GM12801 (cell line): ENCODE data around the gene WNK2.

Experiments used
- TF ChIP-seq, protein P1 (sequence below): IDR thresholded peaks from one replicate; pipeline ENCODE4 v1.5.1; 2011; ENCODE audit warnings: control low read depth; ENCODE audit not compliant: insufficient read length; ENCODE audit errors: extremely low read depth

Gene WNK2

DNA sequence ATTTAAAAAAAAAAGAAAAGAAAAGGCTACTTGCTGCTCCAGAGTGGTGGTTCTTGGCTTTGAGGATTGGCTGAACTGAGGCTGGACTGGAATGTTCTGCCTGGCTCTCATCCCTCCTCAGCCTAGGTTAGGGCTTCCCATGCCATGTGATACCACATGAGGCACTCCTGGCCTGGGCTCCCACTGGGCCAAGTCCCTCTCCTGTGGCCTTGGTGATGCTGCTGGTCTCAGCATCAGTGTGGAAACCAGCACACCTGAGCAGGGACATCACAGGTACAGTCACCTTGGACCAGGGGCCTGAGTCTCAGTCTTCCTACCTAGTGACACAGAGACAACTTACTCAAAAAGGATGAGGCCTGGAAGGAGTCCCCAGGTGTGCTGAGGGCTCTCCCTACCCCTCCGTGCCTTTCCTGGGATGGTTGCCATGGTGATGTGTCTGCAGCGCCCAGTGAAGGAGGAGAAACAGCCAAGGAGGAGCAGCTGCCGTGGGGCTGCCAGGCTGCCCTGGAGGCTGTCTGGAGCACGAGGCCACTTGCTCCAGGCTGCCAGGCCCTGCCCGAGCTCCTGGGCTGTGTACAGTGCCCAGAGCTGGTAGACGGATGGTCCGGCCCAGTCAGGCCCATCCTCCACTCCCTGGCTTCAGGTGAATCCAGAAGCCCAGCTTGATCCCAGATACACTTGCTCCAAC, 71.0 kb downstream of the WNK2 start:
- TF ChIP-seq, protein P1, sequence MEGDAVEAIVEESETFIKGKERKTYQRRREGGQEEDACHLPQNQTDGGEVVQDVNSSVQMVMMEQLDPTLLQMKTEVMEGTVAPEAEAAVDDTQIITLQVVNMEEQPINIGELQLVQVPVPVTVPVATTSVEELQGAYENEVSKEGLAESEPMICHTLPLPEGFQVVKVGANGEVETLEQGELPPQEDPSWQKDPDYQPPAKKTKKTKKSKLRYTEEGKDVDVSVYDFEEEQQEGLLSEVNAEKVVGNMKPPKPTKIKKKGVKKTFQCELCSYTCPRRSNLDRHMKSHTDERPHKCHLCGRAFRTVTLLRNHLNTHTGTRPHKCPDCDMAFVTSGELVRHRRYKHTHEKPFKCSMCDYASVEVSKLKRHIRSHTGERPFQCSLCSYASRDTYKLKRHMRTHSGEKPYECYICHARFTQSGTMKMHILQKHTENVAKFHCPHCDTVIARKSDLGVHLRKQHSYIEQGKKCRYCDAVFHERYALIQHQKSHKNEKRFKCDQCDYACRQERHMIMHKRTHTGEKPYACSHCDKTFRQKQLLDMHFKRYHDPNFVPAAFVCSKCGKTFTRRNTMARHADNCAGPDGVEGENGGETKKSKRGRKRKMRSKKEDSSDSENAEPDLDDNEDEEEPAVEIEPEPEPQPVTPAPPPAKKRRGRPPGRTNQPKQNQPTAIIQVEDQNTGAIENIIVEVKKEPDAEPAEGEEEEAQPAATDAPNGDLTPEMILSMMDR = no peak

DNA sequence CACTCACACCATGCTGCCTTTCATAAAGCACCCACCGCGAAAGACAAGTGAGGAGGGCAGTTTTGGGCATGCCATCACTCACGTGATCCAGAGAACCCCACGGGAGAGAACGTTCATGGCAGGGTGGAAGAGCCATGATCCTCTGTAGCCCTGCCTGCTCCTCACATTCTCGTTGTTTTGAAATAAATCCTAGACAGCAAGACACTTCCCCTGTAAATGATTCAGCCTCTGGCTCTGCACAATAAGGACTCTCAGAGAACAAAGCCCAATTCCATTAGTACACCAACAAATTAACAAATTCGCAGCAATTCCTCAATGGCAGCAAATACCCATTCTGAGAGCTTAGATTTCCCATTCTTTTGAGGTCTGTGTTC, 71.5 kb downstream of the WNK2 start:
- TF ChIP-seq, protein P1 = no peak

DNA sequence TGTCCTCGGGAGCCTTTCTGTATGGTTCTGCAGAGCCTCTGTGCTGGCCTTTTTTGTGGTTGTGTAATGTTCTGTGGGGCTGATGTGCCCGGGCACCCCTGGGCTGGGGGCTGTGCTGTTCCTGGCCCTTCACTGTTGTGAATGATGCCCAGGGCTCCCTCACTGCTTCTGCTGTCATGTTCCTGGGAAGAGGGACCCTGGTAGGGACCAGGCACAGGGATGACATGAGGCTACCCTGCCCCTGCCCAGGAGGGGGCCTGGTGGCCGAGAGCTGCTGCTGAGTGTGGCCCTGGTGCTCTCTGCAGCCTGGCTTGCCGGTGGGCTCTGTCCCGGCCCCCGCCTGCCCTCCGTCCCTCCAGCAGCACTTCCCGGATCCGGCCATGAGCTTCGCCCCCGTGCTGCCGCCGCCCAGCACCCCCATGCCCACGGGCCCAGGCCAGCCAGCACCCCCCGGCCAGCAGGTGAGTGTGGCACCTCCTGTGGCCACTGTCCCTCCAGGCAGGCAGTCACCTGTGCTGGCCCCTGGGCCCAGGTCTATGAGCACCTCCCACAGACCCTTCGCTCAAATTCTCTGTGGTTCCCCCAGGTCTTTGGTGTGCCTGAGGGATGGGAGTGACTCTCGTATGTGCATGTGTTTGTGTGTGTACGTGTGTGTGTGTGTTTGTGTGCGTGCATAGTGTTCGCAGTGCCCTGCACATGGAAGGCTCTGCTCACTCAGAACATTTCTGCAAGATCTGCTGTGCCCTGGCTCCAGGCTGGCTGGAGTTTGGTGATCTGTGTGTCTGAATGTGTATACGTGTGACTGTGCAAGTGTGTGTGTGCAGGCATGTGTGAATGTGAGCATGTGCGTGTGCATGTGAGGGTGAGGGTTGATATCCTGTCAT, 72.3 kb downstream of the WNK2 start:
- TF ChIP-seq, protein P1 = no peak

DNA sequence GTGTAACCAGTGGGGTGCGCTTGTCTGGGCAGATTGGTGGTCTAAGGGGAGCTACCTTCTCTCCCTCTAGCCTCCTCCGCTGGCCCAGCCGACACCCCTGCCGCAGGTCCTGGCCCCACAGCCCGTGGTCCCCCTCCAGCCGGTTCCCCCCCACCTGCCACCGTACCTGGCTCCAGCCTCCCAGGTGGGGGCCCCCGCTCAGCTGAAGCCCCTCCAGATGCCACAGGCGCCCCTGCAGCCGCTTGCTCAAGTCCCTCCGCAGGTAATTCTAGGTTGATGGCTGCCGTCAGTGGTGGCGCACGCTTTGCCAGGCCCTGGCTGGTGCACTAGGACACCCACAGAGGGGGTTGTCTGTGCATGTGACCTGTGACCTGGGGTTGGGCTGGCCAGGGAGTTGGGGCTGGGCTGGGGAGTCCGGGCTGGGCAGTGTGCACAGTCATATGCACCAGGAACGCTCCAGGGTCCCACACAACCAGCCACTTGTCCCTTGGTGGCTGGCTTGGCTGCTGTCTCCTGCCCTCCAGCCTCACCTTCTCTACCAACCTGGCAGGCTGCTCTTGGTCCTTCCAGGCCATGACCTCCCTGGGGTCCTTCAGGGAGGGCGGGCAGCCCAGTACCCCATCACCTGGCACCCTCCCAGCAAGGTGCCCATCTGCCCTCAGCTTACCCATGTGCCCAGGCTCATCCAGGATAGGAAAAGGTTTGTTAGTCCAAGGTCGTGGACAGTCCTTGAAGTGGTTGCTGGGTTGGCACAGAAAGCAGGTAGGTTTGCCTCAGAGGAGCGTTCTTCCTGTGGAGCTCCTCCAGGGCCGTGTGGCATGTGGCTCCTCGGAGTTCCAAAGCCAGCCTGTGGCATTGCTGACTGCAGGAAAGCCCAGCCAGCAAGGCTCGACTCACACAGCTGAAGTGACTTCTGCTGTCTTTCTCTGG, 73.2 kb downstream of the WNK2 start:
- TF ChIP-seq, protein P1 = no peak

DNA sequence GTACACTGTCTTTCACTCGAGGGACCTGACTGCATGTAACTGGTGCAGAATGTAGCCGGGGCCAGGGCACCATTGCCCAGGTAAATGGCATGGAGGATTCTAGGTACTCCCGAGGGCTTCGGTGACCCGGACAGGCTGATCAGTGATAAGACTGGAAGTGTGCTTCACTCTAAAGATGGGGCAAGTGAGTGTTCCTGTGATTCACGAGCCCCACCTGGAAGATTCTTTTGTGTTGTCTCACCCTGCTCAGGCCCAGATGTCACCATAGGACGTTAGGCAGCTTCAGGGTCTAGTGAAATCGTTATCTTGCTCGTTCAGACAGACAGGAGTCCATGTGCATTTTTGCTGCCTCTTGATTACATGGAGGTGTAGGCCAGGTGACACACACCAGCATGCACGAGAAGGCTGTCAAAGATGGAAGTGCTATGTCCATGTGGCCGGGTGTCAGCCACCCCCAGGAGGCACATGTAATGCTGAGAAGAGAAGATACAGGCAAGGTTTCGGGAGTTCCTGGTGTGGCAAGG, 73.9 kb downstream of the WNK2 start:
- TF ChIP-seq, protein P1 = no peak

DNA sequence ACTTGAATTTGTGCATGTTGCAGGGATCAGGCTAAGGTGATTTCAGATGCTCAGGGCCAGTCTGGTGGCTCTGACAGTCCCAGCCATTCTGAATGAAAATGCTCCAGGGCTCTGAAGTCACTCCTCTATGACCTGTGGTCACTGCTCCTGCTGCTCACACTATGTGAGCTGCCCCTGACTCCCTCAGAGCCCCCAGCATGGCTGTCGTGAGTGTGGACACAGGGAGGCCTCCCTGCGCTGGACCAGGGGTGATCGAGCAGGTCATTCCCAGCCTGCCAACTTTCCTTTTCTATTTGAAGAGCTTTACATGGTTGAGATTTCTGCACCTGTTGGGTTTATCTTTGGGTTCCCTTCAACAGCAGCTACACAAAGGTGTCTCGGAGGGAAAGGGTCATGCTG, 74.5 kb downstream of the WNK2 start:
- TF ChIP-seq, protein P1 = no peak
